Islet precursor cell (in vitro differentiated cells): Measurements from ENCODE around the gene RNLS.
A peak's percentile ranks its signal among the peaks of the same experiment; 100 is the strongest.
"Not testable (repeated sequence)": the region's sequence is repeated elsewhere in the genome, so short reads cannot be mapped to it uniquely, and the experiment has no call there.

Source experiments
- DNase-seq: peaks from one replicate; pipeline ENCODE4 v3.0.0-alpha.2; 2018

Gene RNLS

GRCh38 chr10:88383276-88383675 is 199.8 kb downstream of the RNLS start:
- no peak for DNase-seq

- DNase-seq: no peak
Measured at GRCh38 chr10:88382699-88383098, 200.4 kb downstream of the RNLS start.

DNA sequence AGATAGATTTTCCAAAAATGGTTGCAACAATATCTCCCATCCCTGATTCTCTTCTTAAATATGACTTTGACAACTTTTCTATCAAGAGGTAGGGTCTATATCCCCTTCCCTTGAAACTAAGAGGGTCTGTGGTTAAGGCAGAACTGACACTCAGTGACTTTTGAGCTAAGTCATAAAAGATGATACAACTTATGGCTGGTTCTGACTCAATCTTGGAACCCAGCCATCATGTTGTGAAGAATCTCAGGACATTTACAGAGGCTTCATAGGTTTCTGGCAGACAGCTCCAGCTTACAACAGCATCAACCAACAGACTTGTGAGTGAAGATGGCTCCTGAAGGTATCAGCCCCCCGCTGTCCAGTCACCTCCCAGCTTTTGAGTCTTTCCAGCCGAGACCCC is 203.5 kb downstream of the RNLS start:
- no peak for DNase-seq

- no peak for DNase-seq
Measured at GRCh38 chr10:88377510-88377909, 205.6 kb downstream of the RNLS start.

DNA sequence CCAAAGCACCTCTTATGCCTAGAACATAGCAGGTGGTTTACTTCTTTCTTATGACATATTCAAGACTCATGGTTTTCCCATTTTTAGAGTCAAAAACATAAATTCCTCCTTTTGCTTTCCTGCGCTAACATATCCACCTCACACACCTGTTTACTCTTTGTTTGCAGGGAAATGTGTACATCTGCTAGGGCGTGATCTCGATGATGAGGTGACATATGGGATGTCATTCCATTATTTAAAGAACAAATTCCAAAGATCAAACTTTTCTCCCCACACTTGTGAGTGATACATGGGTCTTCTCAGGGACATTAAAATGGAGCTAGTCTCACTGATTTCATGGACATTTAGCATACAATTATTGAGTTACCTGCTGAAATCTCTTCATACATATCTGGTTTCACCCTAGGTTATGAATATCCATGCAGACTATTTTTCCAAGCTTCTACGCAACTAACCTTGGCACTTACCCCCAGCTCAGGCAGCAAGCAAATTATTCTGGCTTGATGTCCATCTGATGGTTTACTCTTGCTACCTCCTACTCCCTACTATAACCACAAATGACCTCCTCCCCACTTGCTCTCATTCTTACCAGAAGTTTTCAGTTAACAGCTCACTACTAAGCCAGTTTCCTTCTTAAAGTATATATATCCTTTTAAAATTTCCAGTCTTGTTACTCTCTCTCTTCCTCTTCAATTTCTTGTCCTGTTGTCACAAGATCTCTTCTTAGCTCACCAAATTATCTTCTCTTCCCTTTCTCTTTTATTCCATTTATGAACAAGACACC is 208.5 kb downstream of the RNLS start:
- DNase-seq: no peak

- no peak for DNase-seq
Measured at GRCh38 chr10:88372881-88373592, 210.1 kb downstream of the RNLS start.

- DNase-seq: no peak
Measured at GRCh38 chr10:88372051-88372715, 210.9 kb downstream of the RNLS start.

DNA sequence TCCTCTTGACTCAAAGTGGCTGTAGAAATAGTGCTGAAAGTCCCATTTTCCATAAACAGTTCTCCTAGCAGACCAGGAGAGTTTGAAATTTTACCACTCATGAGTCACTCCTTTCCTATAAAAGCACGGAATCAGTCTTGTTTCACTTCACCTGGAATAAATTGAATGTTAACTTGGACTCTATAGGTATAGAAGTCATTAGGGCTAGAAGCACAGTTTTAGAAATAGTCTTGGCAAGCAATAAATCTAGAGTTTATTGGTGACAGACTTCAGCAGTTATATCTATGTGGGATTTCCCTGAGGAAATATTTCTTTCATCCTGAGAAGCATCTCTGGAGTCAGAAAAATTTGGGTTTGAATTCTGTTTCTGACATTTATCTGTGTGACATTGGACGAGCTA is 212.4 kb downstream of the RNLS start:
- no peak for DNase-seq

- no peak for DNase-seq
Measured at GRCh38 chr10:88366772-88367171, 216.3 kb downstream of the RNLS start.

GRCh38 chr10:88361995-88362807 is 220.9 kb downstream of the RNLS start:
- no peak for DNase-seq

DNA sequence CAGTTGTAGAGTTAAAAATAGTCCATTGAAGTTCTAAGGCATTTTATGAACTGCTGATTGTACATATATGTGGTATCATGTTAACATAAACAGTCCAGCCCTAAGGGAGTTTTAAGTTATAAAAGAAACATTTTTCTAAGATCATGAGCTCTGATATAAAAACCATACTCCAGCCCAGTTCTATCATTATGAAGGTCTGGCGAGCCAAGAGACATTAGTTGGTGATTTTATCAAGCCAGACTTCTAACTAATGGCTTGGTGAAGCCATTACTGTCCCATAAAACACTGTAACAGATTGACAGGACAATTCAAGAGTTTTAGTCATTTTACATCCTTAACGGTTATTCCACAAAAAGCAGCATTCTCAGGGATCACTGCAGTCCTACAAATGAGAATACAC is 221.6 kb downstream of the RNLS start:
- DNase-seq: no peak

GRCh38 chr10:88355750-88356149 is 227.4 kb downstream of the RNLS start:
- DNase-seq: not testable (repeated sequence)

DNA sequence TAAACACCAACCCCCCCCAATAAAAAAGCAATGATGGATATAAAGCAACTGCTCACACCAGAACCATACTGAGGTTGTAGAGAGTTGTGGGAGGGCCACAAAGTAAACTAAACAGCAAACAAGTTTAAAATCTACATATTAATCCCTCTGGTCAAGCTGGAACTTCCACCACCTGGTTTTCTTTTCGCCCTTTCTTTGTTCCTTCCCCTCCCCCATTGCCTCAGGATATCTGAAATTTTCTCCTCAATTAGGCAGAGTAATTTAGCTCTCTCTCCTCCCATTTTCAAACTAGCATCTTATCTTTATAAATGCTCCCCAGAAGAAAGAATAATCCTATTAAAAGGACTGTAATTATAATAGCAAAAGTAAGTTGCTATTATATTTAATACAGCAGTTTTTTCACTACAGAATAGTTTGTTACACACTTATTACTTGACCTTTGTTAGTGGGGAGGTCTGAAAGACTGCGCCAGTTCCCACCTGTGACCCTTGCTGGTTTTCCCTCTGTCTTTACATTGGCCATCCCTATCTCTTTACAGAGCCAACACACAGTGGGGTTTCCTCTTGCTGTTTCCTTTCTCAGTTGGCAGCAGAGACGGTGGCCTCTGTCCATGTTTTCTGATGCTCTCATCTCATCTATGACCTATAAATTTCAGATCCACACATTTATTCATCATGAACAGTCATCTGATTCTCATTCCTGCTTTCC is 235.4 kb downstream of the RNLS start:
- no peak for DNase-seq

- DNase-seq: peak; percentile 85
Measured at GRCh38 chr10:88347022-88347421, 236.1 kb downstream of the RNLS start.

GRCh38 chr10:88346144-88346977 is 236.8 kb downstream of the RNLS start:
- DNase-seq: no peak

DNA sequence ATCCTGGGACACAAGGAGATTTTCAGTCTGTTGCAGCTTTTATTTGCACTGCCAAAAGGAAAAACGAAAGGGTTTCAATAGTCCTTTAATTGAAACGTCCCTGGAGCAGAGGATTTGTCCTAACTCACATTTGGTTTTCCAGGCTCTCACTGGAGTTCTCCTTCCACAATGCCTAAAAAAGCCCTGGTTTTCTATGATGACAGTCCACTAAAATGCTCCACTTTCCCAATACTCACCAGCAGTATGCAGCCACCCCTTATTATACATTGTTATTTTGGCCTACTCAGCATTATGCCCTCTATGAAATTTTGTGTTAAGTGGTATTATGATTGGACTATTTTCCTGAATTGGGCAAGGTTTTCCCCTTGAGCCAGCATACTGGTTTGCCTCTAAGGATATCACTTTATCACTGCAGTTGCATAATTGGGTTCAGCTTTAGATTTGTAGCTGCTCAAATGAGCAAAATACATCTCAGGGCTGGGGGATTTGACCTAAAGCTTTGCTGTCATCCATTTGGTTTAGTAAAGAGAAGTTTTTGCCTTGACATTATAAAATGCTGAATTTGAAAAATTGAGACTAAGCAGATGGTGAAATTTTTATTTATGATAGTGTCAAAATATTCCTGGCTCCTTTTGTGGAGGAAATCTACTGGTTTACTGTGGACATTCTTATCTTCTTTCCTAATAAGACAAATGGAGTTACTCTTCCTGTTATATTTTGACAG is 239.2 kb downstream of the RNLS start:
- no peak for DNase-seq

DNA sequence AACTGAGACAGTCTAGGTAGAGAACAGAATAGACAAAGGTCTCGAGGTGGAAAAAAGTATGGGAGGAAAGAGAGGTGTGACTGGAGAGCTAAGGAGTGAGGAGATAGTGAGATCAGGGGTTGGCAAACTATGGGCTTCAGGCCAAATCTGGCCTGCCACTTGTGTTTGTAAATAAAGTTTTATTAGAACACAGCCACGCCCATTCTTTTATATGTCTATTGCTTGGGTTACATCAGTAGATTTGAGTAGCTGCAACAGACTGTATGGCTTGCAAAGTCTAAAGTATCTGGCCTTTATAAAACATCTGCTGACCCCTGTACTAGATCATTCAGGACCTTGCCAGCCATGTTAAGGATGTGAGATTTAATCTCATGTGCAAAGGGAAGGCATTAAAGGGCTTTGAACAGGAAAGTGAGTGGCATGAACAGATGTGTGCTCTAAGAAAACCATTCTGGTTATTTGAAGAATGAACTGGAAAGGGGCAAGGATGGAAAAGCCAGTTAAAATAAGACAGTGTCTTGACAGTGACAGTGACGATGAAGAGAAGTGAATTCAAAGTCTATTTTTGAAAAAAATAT is 240.3 kb downstream of the RNLS start:
- no peak for DNase-seq

GRCh38 chr10:88337134-88337533 is 246.0 kb downstream of the RNLS start:
- no peak for DNase-seq

DNA sequence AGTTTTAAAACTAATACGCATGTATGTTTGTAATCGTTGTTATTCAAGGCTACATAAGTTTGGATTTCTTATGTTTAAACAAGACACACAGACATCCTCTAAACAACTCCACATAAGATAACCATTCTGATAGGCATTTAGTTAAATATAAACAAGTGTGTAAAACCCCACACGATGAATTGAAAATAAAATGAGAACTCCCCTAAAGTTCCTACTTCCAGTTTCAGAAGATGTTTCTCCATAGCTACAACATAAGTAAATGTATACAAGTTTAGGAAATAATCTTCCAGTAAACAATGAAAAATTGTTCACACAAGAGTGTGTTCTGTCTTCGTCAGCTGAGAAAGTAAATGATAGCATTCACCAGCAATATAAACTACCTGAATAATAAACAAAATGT is 246.8 kb downstream of the RNLS start:
- DNase-seq: no peak

- no peak for DNase-seq
Measured at GRCh38 chr10:88333248-88333630, 249.9 kb downstream of the RNLS start.
